A549 (cell line): ENCODE results near the gene MAP4K4.

Experiments
- BHLHE40 ChIP-seq: IDR thresholded peaks from 2 replicates; pipeline ENCODE4 v1.6.1; 2012; ENCODE audit warnings: low read depth, low read length, inconsistent platforms
- POLR2A ChIP-seq: IDR thresholded peaks from 2 replicates; pipeline ENCODE4 v1.6.1; 2012; ENCODE audit warnings: mild to moderate bottlenecking, low read length
- TF ChIP-seq, protein P1 (sequence below): fragments of >200 bp; sonication (Bioruptor Twin); formaldehyde crosslinking; IDR thresholded peaks from 2 replicates; pipeline ENCODE4 v1.6.1; 2016

DNA sequence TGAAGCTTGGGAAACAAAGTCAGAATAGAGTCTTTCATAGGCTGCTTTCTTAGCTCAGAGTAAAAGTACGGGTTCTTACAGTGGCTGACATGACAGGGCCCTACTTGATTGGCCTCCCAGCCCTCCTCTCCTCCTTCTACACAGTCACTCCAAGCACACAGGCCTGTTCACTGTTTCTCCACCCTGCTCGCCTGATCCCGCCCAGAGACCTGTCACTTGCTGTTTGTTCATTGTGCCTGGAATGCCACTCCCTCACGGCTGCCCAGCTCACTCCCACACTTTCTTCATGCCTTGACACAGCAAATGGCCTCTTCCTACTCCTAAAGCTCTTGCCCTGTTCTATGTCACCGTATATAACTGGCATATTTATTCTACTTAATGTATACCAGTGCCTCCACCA lies 104.8 kb downstream of the MAP4K4 start:
- TF ChIP-seq POLR2A (no peak), BHLHE40 (no peak)
- TF ChIP-seq, protein P1, sequence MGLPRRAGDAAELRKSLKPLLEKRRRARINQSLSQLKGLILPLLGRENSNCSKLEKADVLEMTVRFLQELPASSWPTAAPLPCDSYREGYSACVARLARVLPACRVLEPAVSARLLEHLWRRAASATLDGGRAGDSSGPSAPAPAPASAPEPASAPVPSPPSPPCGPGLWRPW: no peak
